Liver (tissue), 3 donors: ENCODE data around the gene RGS3.

Experiments
- GABPA ChIP-seq, 2 donors: IDR thresholded peaks in 1 of 2; conservative IDR thresholded peaks in 1 of 2; 2 replicates each; pipeline ENCODE4 v1.6.1; 2016; ENCODE audit warnings: antibody characterized with exemption in 2 of 2, mild to moderate bottlenecking in 1 of 2, moderate library complexity in 1 of 2
- JUND ChIP-seq, 2 donors: IDR thresholded peaks; 2 replicates each; pipeline ENCODE4 v1.6.1; 2016; ENCODE audit warnings: antibody characterized with exemption in 2 of 2
- RAD21 ChIP-seq, 2 donors: IDR thresholded peaks; 2 replicates each; pipeline ENCODE4 v1.6.1; 2016; ENCODE audit warnings: antibody characterized with exemption in 2 of 2, mild to moderate bottlenecking in 2 of 2
- TAF1 ChIP-seq: conservative IDR thresholded peaks from 2 replicates; pipeline ENCODE4 v1.6.1; 2016; ENCODE audit warnings: antibody characterized with exemption, mild to moderate bottlenecking
- TF ChIP-seq, protein P1 (sequence below): fragments of 150-350 bp; IDR thresholded peaks from 2 replicates; pipeline ENCODE4 v1.5.1; 2017; ENCODE audit warnings: improper control_type of control experiment, low read depth, low read length; ENCODE audit not compliant: missing input control
- TF ChIP-seq, protein P2 (sequence below): IDR thresholded peaks from 2 replicates; pipeline ENCODE4 v1.6.1; 2016; ENCODE audit warnings: antibody characterized with exemption, mild to moderate bottlenecking
- TF ChIP-seq, protein P3 (sequence below): IDR thresholded peaks from 2 replicates; pipeline ENCODE4 v1.6.1; 2016; ENCODE audit warnings: antibody characterized with exemption
- TF ChIP-seq, protein P4 (sequence below): IDR thresholded peaks from 2 replicates; pipeline ENCODE4 v1.6.1; 2016; ENCODE audit warnings: antibody characterized with exemption
- donor health status: healthy.
- donor health status: healthy.

DNA sequence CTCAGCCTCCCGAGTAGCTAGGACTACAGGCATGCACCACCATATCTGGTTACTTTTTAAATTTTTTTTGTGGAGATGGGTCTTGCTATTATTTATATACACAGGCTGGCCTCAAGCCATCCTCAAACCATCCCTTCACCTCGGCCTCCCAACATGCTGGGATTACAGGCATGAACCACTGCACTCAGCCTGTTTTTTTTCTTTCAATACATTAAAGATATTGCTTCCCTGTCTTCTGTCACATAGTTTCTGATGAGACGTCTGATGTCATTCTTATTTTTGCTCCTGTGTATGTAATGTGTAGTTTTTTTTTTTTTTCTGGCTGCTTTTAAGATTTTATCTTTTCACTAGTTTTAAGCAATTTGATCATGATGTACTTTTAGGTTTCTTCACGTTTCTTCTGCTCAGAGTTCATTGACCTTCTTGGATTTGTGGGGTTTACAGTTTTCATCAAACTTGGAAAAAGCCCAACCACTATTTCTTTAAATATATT, 11.4 kb upstream of the RGS3 start:
- TF ChIP-seq, protein P1, sequence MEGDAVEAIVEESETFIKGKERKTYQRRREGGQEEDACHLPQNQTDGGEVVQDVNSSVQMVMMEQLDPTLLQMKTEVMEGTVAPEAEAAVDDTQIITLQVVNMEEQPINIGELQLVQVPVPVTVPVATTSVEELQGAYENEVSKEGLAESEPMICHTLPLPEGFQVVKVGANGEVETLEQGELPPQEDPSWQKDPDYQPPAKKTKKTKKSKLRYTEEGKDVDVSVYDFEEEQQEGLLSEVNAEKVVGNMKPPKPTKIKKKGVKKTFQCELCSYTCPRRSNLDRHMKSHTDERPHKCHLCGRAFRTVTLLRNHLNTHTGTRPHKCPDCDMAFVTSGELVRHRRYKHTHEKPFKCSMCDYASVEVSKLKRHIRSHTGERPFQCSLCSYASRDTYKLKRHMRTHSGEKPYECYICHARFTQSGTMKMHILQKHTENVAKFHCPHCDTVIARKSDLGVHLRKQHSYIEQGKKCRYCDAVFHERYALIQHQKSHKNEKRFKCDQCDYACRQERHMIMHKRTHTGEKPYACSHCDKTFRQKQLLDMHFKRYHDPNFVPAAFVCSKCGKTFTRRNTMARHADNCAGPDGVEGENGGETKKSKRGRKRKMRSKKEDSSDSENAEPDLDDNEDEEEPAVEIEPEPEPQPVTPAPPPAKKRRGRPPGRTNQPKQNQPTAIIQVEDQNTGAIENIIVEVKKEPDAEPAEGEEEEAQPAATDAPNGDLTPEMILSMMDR, result no peak
- TF ChIP-seq TAF1 (no peak), JUND (IDR thresholded peaks at IDR 0.05) (no peak), RAD21 (IDR thresholded peaks at IDR 0.05) (no peak), GABPA (IDR thresholded peaks at IDR 0.05 in 1 of 2, conservative IDR thresholded peaks at IDR 0.05 in 1 of 2) (no peak)
- TF ChIP-seq, protein P2, sequence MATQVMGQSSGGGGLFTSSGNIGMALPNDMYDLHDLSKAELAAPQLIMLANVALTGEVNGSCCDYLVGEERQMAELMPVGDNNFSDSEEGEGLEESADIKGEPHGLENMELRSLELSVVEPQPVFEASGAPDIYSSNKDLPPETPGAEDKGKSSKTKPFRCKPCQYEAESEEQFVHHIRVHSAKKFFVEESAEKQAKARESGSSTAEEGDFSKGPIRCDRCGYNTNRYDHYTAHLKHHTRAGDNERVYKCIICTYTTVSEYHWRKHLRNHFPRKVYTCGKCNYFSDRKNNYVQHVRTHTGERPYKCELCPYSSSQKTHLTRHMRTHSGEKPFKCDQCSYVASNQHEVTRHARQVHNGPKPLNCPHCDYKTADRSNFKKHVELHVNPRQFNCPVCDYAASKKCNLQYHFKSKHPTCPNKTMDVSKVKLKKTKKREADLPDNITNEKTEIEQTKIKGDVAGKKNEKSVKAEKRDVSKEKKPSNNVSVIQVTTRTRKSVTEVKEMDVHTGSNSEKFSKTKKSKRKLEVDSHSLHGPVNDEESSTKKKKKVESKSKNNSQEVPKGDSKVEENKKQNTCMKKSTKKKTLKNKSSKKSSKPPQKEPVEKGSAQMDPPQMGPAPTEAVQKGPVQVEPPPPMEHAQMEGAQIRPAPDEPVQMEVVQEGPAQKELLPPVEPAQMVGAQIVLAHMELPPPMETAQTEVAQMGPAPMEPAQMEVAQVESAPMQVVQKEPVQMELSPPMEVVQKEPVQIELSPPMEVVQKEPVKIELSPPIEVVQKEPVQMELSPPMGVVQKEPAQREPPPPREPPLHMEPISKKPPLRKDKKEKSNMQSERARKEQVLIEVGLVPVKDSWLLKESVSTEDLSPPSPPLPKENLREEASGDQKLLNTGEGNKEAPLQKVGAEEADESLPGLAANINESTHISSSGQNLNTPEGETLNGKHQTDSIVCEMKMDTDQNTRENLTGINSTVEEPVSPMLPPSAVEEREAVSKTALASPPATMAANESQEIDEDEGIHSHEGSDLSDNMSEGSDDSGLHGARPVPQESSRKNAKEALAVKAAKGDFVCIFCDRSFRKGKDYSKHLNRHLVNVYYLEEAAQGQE, result no peak
- TF ChIP-seq, protein P3, sequence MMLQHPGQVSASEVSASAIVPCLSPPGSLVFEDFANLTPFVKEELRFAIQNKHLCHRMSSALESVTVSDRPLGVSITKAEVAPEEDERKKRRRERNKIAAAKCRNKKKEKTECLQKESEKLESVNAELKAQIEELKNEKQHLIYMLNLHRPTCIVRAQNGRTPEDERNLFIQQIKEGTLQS, result no peak
- TF ChIP-seq, protein P4, sequence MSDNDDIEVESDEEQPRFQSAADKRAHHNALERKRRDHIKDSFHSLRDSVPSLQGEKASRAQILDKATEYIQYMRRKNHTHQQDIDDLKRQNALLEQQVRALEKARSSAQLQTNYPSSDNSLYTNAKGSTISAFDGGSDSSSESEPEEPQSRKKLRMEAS, result no peak
